K562 (cell line): ENCODE data around the gene CLIC3. TPM values are rescaled to one million over a fixed set of nuclear protein-coding genes. Genes with fewer than 3 reads are reported as not detected.
"Not testable (repeated sequence)": the region's sequence is repeated elsewhere in the genome, so short reads cannot be mapped to it uniquely, and the experiment has no call there.

ENCODE experiments used
- REST ChIP-seq, 2 experiments: fragments of 450-650 bp; formaldehyde crosslinking in 1 of 2; IDR thresholded peaks; 2 replicates each; pipeline versions ENCODE4 v1.4.0 to v1.6.1; 2014 to 2020; ENCODE audit warnings: mild to moderate bottlenecking in 2 of 2, borderline replicate concordance in 1 of 2, low read depth in 1 of 2
- SMAD4 ChIP-seq: fragments of 250-450 bp; sonication (Bioruptor Pico); conservative IDR thresholded peaks from 2 replicates; pipeline ENCODE4 v1.8.0; 2021; ENCODE audit warnings: inconsistent platforms, mild to moderate bottlenecking, moderate library complexity
- ZBTB33 ChIP-seq: sonication (generic); formaldehyde crosslinking; IDR thresholded peaks from 2 replicates; pipeline ENCODE4 v1.8.1; 2023; ENCODE audit warnings: mild to moderate bottlenecking, missing genetic modification reagents
- polyA plus RNA-seq, 8 experiments: library from polyadenylated mRNA; depleted of rRNA in 4 of 8; stranded (reverse) in 5 of 8; unstranded in 3 of 8; fragments of >200 nt; fragmentation: Nextera tagmentation in 2 of 8; fragmentation: Illumina TruSeq in 1 of 8; extraction: Ambion mirVana in 2 of 8; extraction: Trizol in 1 of 8; gene quantifications; 2 replicates each; pipeline versions ENCODE4 v1.2.1 to v1.2.3, GENCODE V29; 2011 to 2014; ENCODE audit warnings: inconsistent platforms in 1 of 8, missing spikeins in 1 of 8
- total RNA-seq, 7 experiments: library from RNA; depleted of rRNA in 6 of 7; stranded (reverse); fragments of >200 nt in 6 of 7; fragmentation: Illumina TruSeq in 2 of 7; extraction: Trizol in 2 of 7; gene quantifications; 2 replicates each; pipeline versions ENCODE4 v1.2.1 to v1.2.3, GENCODE V29; 2011 to 2021; ENCODE audit warnings: low replicate concordance in 1 of 7

CLIC3 gene
- total and polyA plus RNA-seq, 9 of the 15 experiments (the other 6 are each of a cell fraction or from before 2014, with no cell fraction given) = 0.27 to 0.29 TPM; not detected in 7

DNA sequence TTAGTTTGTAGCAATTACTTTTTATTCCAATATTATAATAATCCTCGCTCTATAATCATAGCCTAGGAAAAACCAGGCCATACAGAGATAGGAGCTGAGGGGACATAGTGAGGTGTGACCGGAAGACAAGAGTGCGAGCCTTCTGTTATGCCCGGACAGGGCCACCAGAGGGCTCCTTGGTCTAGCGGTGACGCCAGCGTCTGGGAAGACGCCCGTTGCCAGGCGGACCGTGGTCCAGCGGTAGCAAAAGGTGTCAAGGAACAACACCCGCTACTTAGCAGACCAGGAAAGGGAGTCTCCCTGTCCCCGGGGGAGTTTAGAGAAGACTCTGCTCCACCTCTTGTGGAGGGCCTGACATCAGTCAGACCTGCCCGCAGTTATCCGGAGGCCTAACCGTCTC, 7.9 kb upstream of the CLIC3 start (continued):
- peak; percentile 53; the same call in 1 of the 2 replicates for TF ChIP-seq REST (IDR thresholded peaks at IDR 0.05; ENCODE audit: borderline replicate concordance)
- not testable (repeated sequence) for TF ChIP-seq REST (CRISPR knock-in tag; IDR thresholded peaks at IDR 0.05; ENCODE audit: low read depth)
- peak; percentile 83 for TF ChIP-seq ZBTB33
- TF ChIP-seq SMAD4 (CRISPR knock-in tag) = peak; percentile 37; the same call in 1 of the 2 replicates
